NCI-H1417 treated with DMSO at 0.1 percent for 48 hours (cell line): Measurements from ENCODE around the gene DNAJC15.

Experiments used
- DNase-seq: peaks from one replicate; lab custom pipeline; 2025; lab: John Stamatoyannopoulos, UW

DNAJC15 gene

GRCh38 chr13:43157796-43158195 lies 134.4 kb downstream of the DNAJC15 start:
- DNase-seq = no peak

- DNase-seq = no peak
Observed at GRCh38 chr13:43158516-43158915, 135.1 kb downstream of the DNAJC15 start.

- DNase-seq = no peak
Observed at GRCh38 chr13:43159026-43159461, 135.7 kb downstream of the DNAJC15 start.
